Measurements from ENCODE around the gene PTPRF.

Gene PTPRF

GRCh38 chr1:43530483-43531106 is at the start of gene PTPRF:
Gene PTPRF (plus strand): TSS chr1:43530883. CDS start chr1:43545076, 14,193 bp downstream.
- peak; percentile 46 for DNase-seq (ENCODE audit: low read depth)
- peak within 1 kb of the TSS; percentile 76 for H3K4me3 ChIP-seq (ENCODE audit: low read length)
- no peak for TF ChIP-seq CTCF (conservative IDR thresholded peaks at IDR 0.05; ENCODE audit: low read length)

- peak; percentile 56 for DNase-seq (ENCODE audit: low read depth)
- no peak for TF ChIP-seq CTCF (conservative IDR thresholded peaks at IDR 0.05; ENCODE audit: low read length)
- no peak overlapping the region for H3K4me3 ChIP-seq (ENCODE audit: low read length)
Observed at GRCh38 chr1:43481491-43481890, 49.2 kb upstream of the PTPRF start.

GRCh38 chr1:43482215-43482614 is 48.5 kb upstream of the PTPRF start:
- no peak for TF ChIP-seq CTCF (conservative IDR thresholded peaks at IDR 0.05; ENCODE audit: low read length)
- H3K4me3 ChIP-seq (ENCODE audit: low read length) = no peak overlapping the region
- no peak for DNase-seq (ENCODE audit: low read depth)

GRCh38 chr1:43484367-43484766 is 46.3 kb upstream of the PTPRF start:
- no peak overlapping the region for H3K4me3 ChIP-seq (ENCODE audit: low read length)
- DNase-seq (ENCODE audit: low read depth) = no peak
- no peak for TF ChIP-seq CTCF (conservative IDR thresholded peaks at IDR 0.05; ENCODE audit: low read length)

GRCh38 chr1:43488165-43488564 is 42.5 kb upstream of the PTPRF start:
- no peak overlapping the region for H3K4me3 ChIP-seq (ENCODE audit: low read length)
- DNase-seq (ENCODE audit: low read depth) = no peak
- no peak for TF ChIP-seq CTCF (conservative IDR thresholded peaks at IDR 0.05; ENCODE audit: low read length)

- no peak for DNase-seq (ENCODE audit: low read depth)
- no peak for TF ChIP-seq CTCF (conservative IDR thresholded peaks at IDR 0.05; ENCODE audit: low read length)
- no peak overlapping the region for H3K4me3 ChIP-seq (ENCODE audit: low read length)
Observed at GRCh38 chr1:43491061-43491460, 39.6 kb upstream of the PTPRF start.

- no peak for TF ChIP-seq CTCF (conservative IDR thresholded peaks at IDR 0.05; ENCODE audit: low read length)
- DNase-seq (ENCODE audit: low read depth) = peak; percentile 42
- H3K4me3 ChIP-seq (ENCODE audit: low read length) = no peak overlapping the region
Observed at GRCh38 chr1:43492826-43493225, 37.9 kb upstream of the PTPRF start.

Data from AG10803 (cell line).